ENCODE measurements around the gene BIK.

The BIK gene

GRCh38 chr22:43162412-43163150 lies 52.0 kb downstream of the BIK start:
- no peak for DNase-seq (ENCODE audit: low spot score)

- no peak for DNase-seq (ENCODE audit: low spot score)
Measured at GRCh38 chr22:43163241-43163795, 52.8 kb downstream of the BIK start.

DNA sequence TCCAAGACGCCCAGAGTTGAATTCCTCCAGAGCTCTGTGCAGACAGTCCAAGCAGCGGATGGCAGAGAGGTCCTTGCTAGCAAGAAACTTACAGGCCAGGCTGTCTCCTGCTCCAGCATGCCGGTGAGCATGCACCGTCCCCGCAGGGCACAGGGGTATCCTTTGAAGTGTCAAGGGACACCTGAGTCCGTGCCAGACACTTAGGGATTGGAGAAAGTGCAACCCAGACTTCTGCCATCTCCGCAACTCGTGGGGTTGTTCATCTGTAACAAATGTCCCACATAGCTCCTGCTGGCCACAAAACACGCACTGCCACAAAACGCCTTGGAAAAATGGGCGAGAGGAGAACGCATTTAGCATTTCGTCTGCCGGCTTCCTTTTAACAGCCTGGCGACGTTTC lies 54.1 kb downstream of the BIK start:
- DNase-seq (ENCODE audit: low spot score): no peak

- no peak for DNase-seq (ENCODE audit: low spot score)
Measured at GRCh38 chr22:43166132-43166930, 55.8 kb downstream of the BIK start.

DNA sequence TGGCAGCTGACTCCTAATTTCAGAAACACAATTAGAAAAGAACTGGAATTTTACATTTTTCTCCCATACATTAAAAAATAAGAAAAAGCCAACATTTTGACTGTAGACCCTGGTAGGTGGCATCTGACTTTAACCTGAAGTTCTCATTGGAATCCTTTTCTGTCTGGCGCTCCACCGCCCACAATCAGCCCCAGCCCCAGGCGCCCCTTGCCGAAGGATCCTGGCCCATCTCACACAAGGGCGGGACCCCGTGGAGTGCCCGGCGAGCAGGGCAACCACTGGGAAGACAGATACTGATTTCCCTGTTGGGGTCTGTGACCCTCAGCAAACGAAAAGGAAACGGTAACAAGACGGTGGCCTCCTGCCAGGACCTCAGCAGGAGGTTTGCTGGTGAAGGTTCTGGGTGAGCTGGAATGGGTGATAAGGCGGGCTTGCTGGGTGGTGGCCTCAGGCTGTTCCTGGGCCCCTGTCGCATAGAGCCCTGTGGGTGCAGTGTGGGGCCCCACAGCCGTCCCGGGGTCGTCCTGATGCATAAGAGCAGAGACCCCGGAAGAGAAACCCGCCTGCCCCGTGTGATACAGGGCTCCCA lies 56.5 kb downstream of the BIK start:
- no peak for DNase-seq (ENCODE audit: low spot score)

DNA sequence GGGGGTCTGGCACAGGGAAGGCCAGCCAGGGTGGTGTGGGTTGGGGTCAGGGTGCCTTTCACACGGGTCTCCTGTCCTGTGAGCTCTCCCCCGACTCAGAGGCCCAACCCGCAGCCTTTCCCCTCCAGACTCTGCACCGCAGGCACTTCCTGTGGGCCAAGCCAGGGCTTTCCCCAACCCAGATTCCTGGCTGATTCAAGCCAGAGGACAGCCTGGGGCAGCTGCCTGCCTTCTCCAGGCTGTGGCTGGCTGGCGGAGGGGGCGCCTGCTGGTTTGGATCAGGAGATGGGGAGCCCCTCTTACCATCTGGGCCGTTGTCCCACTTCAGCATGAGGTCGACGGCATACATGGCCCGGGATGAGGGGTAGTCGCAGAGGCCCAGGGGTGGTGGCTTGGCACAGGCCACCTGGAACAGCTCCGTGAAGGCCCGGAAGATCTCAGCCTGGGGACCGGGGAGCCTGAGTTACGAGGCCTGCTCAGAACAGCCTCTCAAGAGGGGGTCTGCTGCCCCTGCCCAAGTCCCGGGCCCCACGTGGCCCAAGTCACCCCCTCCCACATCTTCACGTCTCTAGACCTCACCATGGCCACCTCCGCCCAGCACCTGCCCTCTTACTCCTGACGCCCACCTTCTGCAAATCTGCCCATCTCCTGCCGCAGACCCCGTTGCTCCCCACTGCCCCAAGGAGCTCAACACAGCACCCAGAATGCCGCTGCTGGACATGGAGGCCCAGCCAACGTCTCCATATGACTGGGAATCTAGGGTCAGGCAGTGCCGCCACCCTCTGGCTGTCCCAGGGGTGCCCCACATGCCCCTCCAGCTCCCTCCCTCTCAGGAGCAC lies 58.1 kb downstream of the BIK start:
- no peak for DNase-seq (ENCODE audit: low spot score)

DNA sequence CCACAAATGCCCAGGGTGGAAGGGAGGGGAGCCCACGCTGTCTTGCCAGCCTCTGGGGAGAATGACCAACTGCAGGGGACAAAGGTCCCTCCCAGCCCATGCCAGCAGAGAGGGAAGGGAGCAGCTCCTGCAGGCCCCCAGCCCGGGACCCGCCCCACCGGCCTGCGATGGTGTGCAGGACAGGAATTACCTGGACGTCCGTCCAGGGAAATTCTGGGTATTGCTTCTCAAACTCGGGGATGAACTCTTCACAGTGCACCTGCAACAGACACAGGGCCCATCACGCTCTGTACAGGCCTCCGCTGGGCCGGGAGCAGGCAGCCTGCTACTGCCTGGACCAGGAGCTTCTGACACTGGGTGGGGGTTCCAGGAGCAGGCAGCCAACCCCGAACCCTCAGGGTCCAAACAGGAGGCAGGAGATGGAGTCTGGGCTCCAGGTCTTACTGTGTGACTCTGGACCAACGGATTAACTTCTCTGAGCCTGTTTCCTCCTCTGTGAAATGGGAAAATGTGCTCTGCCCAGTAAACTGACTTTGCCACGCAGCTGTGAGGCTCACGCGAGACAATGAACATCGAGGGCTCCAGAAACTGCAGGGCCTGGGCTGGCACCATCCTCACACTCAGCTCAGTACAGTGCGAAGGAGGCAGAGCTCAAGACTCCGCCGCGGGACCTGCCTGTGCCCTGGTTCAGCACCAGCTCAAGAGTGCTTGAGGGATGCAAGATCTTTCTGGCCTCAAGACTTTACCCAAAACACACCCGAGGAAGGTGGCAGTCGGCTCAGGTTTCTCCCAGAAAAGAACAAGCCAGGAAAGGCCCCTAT lies 59.0 kb downstream of the BIK start:
- no peak for DNase-seq (ENCODE audit: low spot score)

DNA sequence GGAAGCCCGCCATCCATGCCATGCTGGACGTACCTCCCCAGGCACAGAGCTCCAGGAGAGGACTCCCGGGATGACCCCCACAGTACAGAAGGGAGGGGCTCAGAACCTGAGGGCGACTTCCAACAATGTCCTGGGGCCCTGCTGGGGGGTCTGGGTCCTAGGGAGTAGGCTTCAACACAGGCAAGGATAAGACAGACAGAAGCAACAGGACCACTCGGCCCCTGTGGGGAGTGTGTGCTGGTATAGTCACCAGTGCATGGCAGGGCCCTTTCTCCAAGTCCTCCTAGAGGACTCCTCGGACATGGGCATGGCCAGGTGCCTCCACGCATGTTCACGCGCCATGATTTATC lies 59.6 kb downstream of the BIK start:
- no peak for DNase-seq (ENCODE audit: low spot score)

DNA sequence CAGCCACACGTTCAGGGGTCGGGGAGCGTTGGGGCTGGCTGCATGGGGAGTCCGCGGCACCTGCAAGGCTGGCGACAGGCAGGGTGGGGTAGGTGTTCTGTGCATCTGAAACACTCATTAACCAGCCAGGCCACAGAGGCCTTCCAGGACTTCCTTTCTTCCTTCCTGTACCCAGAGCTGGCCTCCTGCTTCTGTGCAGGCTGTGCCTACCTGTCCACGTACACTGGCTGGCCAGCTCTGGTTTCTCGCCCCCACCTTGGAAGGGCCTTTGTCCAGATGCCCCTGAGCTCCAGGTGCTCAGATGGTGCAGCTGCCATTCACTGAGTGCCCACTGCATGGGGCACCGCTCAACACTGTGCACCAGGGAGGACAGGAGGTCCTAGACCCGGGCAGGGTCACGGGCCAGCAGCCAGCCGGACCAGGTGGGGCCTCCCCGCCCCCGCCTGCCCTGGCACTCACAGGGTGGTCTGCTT lies 60.5 kb downstream of the BIK start:
- DNase-seq (ENCODE audit: low spot score): no peak

GRCh38 chr22:43171607-43172006 lies 61.1 kb downstream of the BIK start:
- DNase-seq (ENCODE audit: low spot score): no peak

DNA sequence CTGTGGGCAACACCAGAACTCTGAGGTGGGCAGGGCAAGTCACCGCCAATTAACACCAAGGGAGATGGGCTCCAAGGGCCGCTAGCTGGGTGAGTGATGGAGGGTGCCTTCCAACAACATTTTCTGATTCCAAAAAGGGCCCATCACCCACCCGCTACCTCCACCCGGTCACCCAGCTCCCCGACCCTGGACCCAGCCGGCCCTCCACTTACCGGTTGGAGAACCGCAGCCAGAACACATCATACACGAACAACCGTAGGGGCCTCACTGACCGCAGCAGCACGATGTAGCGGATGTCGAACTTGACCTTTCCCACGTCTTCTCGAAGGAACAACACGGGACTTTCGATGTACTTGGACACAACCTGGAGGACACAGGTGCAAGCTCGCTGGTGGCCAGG lies 61.6 kb downstream of the BIK start:
- DNase-seq (ENCODE audit: low spot score): no peak

DNA sequence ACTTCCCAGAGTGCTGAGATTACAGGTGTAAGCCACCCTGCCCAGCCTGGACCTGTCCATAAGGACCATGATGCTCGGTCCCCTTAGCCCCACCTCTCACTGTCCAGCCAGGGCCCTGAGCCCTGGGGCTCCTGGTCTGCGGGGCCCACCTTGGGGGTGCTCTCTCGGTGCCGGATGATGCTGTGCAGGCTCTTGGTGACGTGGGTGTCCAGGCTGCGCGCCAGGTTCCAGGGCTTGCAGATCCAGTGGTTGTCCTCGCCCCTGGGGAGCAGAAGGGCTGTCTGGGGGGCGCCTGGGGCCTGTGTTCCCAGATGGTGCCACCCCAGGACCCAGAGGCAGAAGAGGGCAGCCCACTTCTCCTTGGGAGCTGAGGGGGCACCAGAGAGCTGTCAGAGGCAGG lies 63.0 kb downstream of the BIK start:
- DNase-seq (ENCODE audit: low spot score): no peak

GRCh38 chr22:43173976-43174720 lies 63.6 kb downstream of the BIK start:
- DNase-seq (ENCODE audit: low spot score): no peak

- no peak for DNase-seq (ENCODE audit: low spot score)
Measured at GRCh38 chr22:43174941-43175531, 64.5 kb downstream of the BIK start.

GRCh38 chr22:43176090-43176489 lies 65.5 kb downstream of the BIK start:
- DNase-seq (ENCODE audit: low spot score): no peak

DNA sequence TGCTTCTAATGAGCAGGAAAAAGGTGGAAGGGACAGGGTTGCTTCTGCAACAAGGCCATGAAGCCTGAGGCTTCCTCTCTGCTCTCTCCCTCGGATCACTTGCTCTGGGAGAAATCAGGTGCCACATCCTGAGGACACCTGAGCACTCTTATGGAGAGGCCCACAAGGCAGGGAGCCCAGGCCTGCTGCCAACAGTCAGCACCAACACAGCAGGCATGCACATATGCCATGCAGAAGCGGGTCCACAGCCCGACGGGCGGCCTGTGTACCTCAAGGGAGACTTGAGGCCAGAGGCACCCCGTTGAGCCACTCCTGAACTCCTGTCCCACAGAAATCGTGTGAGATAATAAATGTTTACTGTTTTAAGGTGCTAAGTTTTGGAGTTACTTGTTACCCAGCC lies 66.9 kb downstream of the BIK start:
- DNase-seq (ENCODE audit: low spot score): no peak

All from left forelimb (tissue), 1 donor.